Pancreas (tissue), 10 donors: Measurements from ENCODE around the gene SERPINB12. TPM values are rescaled to one million over a fixed set of nuclear protein-coding genes. Genes with fewer than 3 reads are reported as not detected.

Experiments
- ATAC-seq, 4 donors: fragments of 200-7000 bp; cut with Tn5 transposase; one replicate each; pipeline versions ENCODE4 v1.8.0 to v1.9.1; 2020; ENCODE audit warnings: mild to moderate bottlenecking in 4 of 4, moderate library complexity in 4 of 4
- DNase-seq, 6 donors: peaks; one replicate each; pipeline ENCODE4 v3.0.0-alpha.2; 2020
- FAIRE-seq: peaks from 2 replicates; lab custom pipeline; 2012; peaks lifted over from hg19 to GRCh38; lab: Jason Lieb, UNC
- H3K27ac ChIP-seq, 4 donors: fragments of 200-600 bp; sonication (generic); 1 replicate in 3 of 4; 2 replicates in 1 of 4; pipeline versions ENCODE4 v1.5.0 to v1.8.0; 2020
- H3K27me3 ChIP-seq, 4 donors: fragments of 200-600 bp; one replicate each; pipeline ENCODE4 v1.8.0; 2021
- H3K36me3 ChIP-seq, 3 donors: fragments of 200-600 bp; sonication (generic) in 1 of 3; one replicate each; pipeline versions ENCODE4 v1.5.0 to v1.8.0; 2020 to 2021
- H3K4me1 ChIP-seq, 3 donors: fragments of 200-600 bp; one replicate each; pipeline ENCODE4 v1.8.0; 2021
- H3K4me3 ChIP-seq, 4 donors: fragments of 200-600 bp; sonication (generic) in 2 of 4; one replicate each; pipeline versions ENCODE4 v1.5.0 to v1.8.0; 2020 to 2021
- H3K9me3 ChIP-seq, 4 donors: fragments of 200-600 bp; one replicate each; pipeline ENCODE4 v1.8.0; 2021
- CTCF ChIP-seq, 4 donors: fragments of 200-600 bp; sonication (generic) in 3 of 4; IDR thresholded peaks; one replicate each; pipeline versions ENCODE4 v1.5.0 to v1.8.0; 2021; ENCODE audit warnings: antibody characterized with exemption in 4 of 4
- WGBS, 2 donors: extraction: QIAGEN DNeasy Blood & Tissue Kit; methylation state at CpG; one replicate each; pipeline ENCODE4 v1.1.7; 2013; 5-methylcytosine and 5-hydroxymethylcytosine counted together
- intact Hi-C, 3 donors: fragments of 100-400 bp; cut with DNase I; formaldehyde crosslinking; loops; one replicate each; pipeline versions ENCODE4 v1.11.1 to v1.14.2; 2022
- polyA plus RNA-seq, 2 donors: library from polyadenylated mRNA; stranded (reverse); fragments of 200-250 nt; gene quantifications; one replicate each; pipeline ENCODE4 v1.2.3, GENCODE V29; 2013
- total RNA-seq, 6 donors: library from RNA; stranded (reverse); fragmentation: NEBNext Ultra II Directional in 4 of 6; extraction: Animal tissue kit (Norgen Biotek cat#: 25700) in 4 of 6; gene quantifications; one replicate each; pipeline versions ENCODE4 v1.2.1 to v1.2.4, GENCODE V29; 2021 to 2023
- donor health status: healthy with polysubstance abuse.
- donor health status: DM: no; HTN: no; CAD: no; lungs with moderate emphysema.
- donor health status: DM: no; HTN: no; CAD: no.
- donor health status: control.
- donor health status: control.
- donor health status: Bipolar disorder and iron deficiency.
- donor health status: DM: yes; HTN: yes; CAD: no.
- donor health status: DM: no; HTN: no; CAD: no.
- donor health status: DM: no; HTN: no; CAD: no.
- donor health status: DM: yes; HTN: yes; CAD: no.

SERPINB12 gene
- total and polyA plus RNA-seq, 8 donors, result not detected

GRCh38 chr18:63508596-63508995 lies 33.6 kb upstream of the SERPINB12 start:
- FAIRE-seq, result no peak
- 49 to 60% methylated on average over 3 of the region's 3 CpGs for WGBS, 2 donors

GRCh38 chr18:63511285-63511684 lies 30.9 kb upstream of the SERPINB12 start:
- Histone ChIP-seq H3K27me3 (no peaks in the 10 kb centered on the region), H3K4me3 (no peak overlapping the region), H3K36me3 (no peaks in the 10 kb centered on the region), H3K4me1 (no peaks in the 10 kb centered on the region), H3K9me3 (no peaks in the 10 kb centered on the region), H3K27ac (no peak overlapping the region)
- DNase-seq, result peak in 1 of 6 donors; percentile 6
- no peak for FAIRE-seq
- intact Hi-C loops, result loop anchor here in 2 of 3 donors (5.0 to 10.0 kb wide), 3 partner anchors 66 to 344 kb away; no protein-coding TSS in a partner anchor
- 21% methylated on average over 7 of the region's 7 CpGs for WGBS, 2 donors
- peak in 2 of 4 donors; percentile 13 to 20 for TF ChIP-seq CTCF (IDR thresholded peaks at IDR 0.05)
- ATAC-seq, result peak in 3 of 4 donors; percentile 57 to 63 (median 57)

More at GRCh38 chr18:63508596-63508995, 33.6 kb upstream of the SERPINB12 start:
- H3K27me3 ChIP-seq, result no peaks in the 10 kb centered on the region
- H3K9me3 ChIP-seq, result no peaks in the 10 kb centered on the region
- no peak for ATAC-seq
- H3K4me3 ChIP-seq, result no peak overlapping the region
- no peaks in the 10 kb centered on the region for H3K36me3 ChIP-seq
- H3K4me1 ChIP-seq, result no peaks in the 10 kb centered on the region
- no peak for TF ChIP-seq CTCF (IDR thresholded peaks at IDR 0.05)
- intact Hi-C loops, result no loop called here
- no peak overlapping the region for H3K27ac ChIP-seq
- DNase-seq, result no peak

GRCh38 chr18:63514326-63514725 lies 27.8 kb upstream of the SERPINB12 start:
- FAIRE-seq, result no peak
- no peaks in the 10 kb centered on the region for H3K36me3 ChIP-seq
- no peaks in the 10 kb centered on the region for H3K4me1 ChIP-seq
- no peak overlapping the region for H3K4me3 ChIP-seq
- H3K27ac ChIP-seq, result no peak overlapping the region
- no peaks in the 10 kb centered on the region for H3K9me3 ChIP-seq
- intact Hi-C loops, result loop anchor here in 2 of 3 donors (5.0 to 10.0 kb wide), 3 partner anchors 63 to 340 kb away; no protein-coding TSS in a partner anchor
- 73 to 75% methylated on average over 6 of the region's 6 CpGs for WGBS, 2 donors
- ATAC-seq, result no peak
- TF ChIP-seq CTCF (IDR thresholded peaks at IDR 0.05), result no peak
- DNase-seq, result no peak
- H3K27me3 ChIP-seq, result no peaks in the 10 kb centered on the region

GRCh38 chr18:63514888-63515678 lies 27.1 kb upstream of the SERPINB12 start:
- TF ChIP-seq CTCF (IDR thresholded peaks at IDR 0.05), result peak in 1 of 4 donors; percentile 13
- no peak overlapping the region for H3K4me3 ChIP-seq
- ATAC-seq, result peak in 2 of 4 donors; percentile 41 to 74
- H3K27ac ChIP-seq, result no peak overlapping the region
- WGBS, 2 donors, result 42% methylated on average over 9 of the region's 9 CpGs
- H3K9me3 ChIP-seq, result no peaks in the 10 kb centered on the region
- no peak for DNase-seq
- intact Hi-C loops, result loop anchor here in 2 of 3 donors (5.0 to 10.0 kb wide), 3 partner anchors 62 to 340 kb away; no protein-coding TSS in a partner anchor
- FAIRE-seq, result no peak
- H3K27me3 ChIP-seq, result no peaks in the 10 kb centered on the region
- no peaks in the 10 kb centered on the region for H3K4me1 ChIP-seq
- no peaks in the 10 kb centered on the region for H3K36me3 ChIP-seq

GRCh38 chr18:63515801-63516200 lies 26.4 kb upstream of the SERPINB12 start:
- no peak for ATAC-seq

More at GRCh38 chr18:63515801-63516200, 26.4 kb upstream of the SERPINB12 start:
- DNase-seq (no peak), FAIRE-seq (peak; percentile 20)
- Histone ChIP-seq H3K27ac (no peak overlapping the region), H3K27me3 (no peaks in the 10 kb centered on the region), H3K4me1 (no peaks in the 10 kb centered on the region), H3K9me3 (no peaks in the 10 kb centered on the region), H3K36me3 (no peaks in the 10 kb centered on the region), H3K4me3 (no peak overlapping the region)
- no peak for TF ChIP-seq CTCF (IDR thresholded peaks at IDR 0.05)
- intact Hi-C loops, result loop anchor here in 2 of 3 donors (10.0 kb wide), 2 partner anchors 329 to 339 kb away; no protein-coding TSS in a partner anchor
- WGBS, 2 donors, result 0% methylated on average over 1 of the region's 1 CpG
